NCI-H2196 treated with DMSO at 0.1 percent for 48 hours (cell line): ENCODE data around the gene FAM83C.

Experiments used
- DNase-seq: peaks from one replicate; lab custom pipeline; 2025; ENCODE audit not compliant: unreplicated experiment; lab: John Stamatoyannopoulos, UW

Gene FAM83C

DNA sequence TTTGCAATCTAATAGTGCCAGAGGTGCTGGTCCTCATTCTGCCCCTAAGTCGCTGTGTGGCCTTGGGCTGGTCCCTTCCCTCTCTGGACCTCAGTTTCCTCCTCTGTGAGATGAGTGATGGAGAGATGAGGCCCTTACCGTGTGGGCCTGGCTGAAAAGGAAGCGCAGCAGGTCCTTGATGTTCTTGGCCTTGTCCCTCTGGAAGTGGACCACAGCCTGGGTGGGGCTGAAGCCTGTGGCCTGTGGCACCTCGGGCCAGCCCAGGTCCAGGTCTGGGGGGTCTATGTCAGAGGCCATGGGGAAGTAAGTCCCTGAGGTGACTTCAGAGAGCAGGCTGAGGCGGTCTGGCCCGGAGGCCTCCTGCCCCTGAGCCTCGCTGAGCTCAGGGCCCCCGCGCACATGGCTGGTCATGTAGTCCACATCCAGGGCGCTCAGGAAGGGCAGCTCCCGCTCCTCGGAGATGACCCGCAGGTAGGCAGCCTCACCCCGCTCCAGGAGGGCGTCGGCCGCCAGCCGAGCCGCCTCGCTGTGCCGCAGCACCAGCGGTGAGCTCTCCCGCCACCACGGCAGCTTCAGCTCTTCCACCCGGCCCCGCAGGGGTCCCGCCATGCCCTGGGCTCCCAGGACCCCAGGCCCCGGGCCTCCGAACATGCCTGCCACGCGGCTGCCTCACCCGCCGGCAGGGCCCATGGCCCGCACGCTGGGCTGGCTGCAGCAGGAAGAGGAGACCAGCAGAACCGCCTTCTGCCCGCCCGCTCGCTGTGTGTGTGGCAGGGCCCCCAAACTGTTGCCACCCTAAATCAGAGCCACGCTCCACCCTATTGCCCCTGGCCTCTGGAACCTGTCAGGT is at the start of gene FAM83C:
Gene FAM83C, minus strand, starts transcription at position 772 of the 850 bp plus-strand sequence. Its CDS starts 121 bp downstream, at position 651.
- DNase-seq: no peak

- no peak for DNase-seq
Measured at GRCh38 chr20:35341366-35342028, 49.3 kb upstream of the FAM83C start.

GRCh38 chr20:35340436-35340835 is 48.2 kb upstream of the FAM83C start:
- DNase-seq: no peak

- no peak for DNase-seq
Measured at GRCh38 chr20:35339636-35340035, 47.4 kb upstream of the FAM83C start.

- DNase-seq: peak; percentile 32
Measured at GRCh38 chr20:35339007-35339406, 46.8 kb upstream of the FAM83C start.

DNA sequence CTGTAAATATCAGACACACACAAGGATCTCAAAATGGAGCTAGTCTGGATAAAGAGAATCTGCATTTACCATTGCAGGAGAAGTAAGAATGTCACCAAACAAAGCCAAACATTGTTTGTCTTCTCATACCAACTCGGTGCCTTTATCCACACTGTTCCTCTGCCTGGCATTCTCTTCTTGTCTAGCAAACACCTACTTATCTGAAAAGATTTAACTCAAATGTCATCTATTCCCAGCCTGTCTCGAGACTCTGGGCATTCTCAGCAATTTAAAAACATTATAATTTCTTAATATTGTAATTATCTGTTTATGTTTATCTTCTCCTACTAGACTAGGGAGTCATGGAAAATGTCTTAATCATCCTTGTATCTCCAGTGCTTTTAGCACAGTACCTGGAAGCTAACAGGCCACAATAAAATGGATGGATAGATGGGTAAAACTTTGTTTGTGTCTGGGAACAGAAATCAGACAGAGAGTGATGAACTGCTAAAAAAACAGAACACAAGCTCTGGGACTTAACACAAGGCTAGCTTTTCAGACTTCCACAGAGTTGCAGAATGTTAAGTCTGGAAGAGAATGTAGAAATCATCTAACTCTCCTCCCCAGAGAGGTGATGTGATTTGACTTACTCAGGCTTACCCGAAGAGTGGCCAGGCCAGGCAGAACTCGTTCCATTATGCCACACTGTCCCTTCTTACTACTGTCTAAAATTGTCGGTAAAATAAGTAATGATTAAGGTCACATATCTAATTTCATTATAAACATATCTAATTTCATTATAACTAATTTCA is 42.3 kb upstream of the FAM83C start:
- no peak for DNase-seq

GRCh38 chr20:35333606-35334005 is 41.4 kb upstream of the FAM83C start:
- DNase-seq: no peak

DNA sequence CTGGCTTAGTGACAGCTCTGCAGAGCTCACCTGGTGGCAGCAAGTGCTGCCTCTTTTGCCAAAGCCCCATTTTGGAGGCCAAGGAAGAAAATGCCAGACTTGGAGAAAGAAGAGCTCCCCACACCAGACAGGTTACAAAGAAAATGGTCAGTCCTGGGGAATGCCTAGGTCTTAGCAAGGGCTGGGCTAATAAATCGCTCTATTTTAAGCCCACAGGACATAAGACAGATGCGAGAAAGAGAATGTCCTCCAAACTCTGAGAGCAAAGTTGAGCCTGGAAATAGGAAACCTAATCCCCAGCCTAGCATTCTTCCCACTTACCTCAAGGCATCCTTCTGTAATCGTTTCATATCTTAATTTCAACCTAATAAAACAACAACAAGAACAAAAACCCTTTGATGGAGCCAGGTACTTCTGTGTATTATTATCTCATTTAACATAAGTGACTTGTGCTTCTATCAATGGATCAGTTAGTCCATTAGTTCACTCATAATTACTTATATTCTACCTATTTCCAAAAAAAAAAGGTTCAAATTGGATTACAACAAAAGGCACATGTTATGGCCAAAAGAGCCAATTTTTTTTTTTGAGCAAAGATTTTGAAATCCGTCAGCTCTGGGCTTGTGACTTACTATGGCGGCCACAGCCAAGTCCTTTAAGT is 40.4 kb upstream of the FAM83C start:
- no peak for DNase-seq

- no peak for DNase-seq
Measured at GRCh38 chr20:35329435-35330139, 37.4 kb upstream of the FAM83C start.

DNA sequence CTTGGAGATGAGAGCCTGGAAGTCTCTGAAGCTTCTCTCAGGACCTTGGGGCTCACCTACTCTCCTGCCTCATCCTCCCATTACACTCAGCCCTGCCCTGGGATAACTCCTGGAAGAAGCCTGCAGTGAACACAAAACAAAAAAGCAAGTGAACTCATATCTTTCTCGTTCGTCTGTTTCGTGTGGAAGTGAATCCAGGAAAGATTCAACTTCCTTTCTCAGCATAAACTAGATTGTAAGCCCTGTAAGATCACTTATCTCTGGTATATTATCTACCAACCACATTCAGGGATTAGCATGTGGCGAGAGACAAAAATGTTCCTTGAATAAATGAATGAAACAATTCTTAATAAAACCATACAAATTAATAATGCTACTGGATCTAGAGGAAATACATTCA is 36.5 kb upstream of the FAM83C start:
- no peak for DNase-seq

- DNase-seq: no peak
Measured at GRCh38 chr20:35328095-35328685, 36.0 kb upstream of the FAM83C start.

DNA sequence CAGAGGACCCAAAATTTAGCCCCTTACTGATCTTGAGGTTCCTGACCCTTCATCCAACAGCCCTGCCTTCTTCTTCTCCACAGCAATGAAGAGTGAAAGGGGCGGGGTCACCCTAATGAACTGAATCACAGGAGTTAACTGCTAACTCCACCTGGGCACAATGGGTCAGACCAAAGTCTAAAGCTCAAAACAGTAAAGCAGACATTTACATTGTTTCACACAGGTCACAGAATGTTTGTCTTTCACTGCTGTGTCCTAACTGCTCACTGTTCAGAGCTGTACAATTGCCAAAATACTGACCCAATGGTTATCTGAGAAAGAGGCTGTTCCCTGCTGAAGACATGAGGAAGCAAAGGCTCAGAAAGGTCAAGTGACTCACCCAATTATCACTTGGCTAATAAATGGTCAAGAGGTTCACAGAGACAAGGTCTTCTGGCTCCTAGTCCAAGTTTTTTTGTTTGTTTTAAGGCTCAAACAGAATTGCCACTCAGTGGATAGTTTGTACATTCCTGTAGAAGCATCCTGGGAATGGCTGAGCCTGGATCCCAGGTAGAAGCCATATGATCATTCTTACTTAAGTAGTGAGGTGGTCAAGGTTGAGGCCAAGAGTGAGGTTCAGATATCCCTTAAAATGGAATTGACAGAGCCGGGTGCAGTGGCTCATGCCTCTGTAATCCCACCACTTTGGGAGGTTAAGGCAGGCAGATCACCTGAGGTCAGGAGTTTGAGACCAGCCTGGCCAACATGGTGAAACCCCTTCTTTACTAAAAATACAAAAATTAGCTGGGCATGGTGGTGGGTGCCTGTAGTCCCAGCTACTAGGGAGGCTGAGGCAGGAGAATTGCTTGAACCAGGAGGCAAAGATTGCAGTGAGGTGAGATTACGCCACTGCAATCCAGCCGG is 35.1 kb upstream of the FAM83C start:
- peak; percentile 73 for DNase-seq

DNA sequence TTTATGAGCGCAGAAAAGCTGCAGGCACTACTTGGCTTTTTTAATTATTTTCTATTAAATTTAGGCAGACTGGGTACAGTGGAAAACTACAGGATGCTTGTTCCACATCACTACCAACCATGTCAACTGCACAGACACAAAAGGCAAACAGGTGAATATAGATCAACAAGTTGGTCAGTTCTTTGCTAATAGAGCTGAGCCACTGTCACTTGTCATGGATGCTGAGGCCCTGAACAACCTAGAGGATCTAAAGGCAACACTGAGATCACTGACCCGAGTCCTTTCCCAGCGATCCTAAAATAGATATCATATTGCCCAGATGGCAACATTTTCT is 34.5 kb upstream of the FAM83C start:
- no peak for DNase-seq

- DNase-seq: no peak
Measured at GRCh38 chr20:35326021-35326739, 34.0 kb upstream of the FAM83C start.

DNA sequence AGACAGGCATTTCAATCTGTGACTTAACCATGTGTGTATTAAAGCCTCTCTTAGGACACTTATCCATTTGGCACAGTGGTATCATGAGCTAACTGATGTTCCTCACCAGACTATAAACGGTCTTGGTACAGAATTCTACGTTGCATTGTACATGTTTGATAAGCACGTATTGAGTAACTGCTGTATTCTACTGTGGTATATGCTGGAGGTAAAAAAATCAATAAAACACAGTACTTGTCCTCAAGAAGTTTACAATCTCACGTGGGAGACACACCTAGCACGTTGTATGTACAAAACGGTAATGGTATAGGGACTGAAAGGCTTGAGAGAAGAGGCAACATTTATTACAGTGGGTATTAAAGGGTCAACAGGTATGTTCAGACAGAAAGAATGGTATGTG is 33.2 kb upstream of the FAM83C start:
- DNase-seq: no peak

- DNase-seq: no peak
Measured at GRCh38 chr20:35320396-35321126, 28.3 kb upstream of the FAM83C start.

DNA sequence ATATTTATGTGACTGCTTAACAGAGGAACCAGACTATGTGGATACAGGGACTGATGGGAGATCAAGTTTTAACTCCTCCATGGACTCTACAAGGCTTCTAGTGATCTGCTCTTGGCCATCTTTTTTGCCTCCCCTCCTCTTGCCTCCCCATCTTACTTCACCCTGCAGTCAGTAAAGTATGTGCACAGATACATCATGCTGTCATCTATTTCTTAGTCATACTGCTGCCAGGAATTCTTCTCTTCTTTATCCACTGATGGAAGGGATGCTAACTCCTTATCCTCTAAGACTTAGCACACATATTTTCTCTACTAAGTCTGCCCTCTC is 27.6 kb upstream of the FAM83C start:
- no peak for DNase-seq
